T1000 (cell line): ENCODE data around the gene PPWD1.

Experiments
- DNase-seq: peaks from one replicate; lab custom pipeline; 2025; ENCODE audit warnings: mixed read lengths; lab: John Stamatoyannopoulos, UW

PPWD1 gene

DNA sequence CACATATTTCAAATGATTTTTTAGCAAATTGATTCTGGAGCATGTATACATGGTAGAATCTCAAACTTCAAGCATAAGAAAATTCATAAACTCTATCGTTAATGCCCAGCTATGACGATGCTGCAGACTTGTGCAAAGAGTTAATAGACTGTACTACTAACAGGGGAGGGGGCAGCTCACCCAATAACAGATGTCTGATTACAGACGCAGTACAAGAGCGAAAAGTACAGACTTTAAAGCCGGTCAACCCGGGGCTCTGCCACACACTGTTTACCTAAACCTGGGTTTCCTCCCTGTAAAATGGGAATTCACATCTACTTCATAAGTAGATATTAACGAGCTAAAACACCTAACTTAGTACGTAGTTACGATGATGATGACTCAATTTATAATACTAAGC, 60.4 kb downstream of the PPWD1 start:
- DNase-seq = no peak

DNA sequence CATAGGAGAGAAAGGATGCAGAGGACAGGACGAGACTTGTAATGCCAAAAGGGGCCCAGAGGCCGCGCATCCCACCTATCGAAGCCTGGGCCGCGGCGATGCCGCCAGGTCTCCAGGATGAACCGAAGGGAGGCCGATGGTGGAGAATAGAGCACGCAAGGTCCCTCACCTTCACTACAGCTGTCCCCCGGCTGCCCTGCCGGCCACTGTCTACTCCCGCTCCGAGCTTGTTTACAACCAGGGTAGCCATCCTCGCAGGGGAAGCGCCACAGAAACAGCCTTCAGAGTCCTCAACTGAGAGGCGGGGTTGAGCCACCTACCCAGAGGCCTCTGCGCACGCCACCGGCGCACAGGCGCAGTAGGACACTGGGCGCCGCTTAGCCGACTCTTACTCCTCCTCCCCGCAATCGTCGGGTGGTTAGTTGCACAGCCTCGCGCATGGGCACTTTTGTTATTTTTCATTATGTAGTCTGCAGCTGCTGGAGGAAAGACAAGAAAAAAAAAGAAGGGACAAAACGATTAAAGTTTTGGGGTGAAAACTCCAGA, 61.0 kb downstream of the PPWD1 start, which contains the start of gene TRIM23:
TSS of gene TRIM23 (minus strand) at position 309 of the 546 bp plus-strand sequence. CDS start at position 250, 59 bp downstream.
- DNase-seq = peak; percentile 81

DNA sequence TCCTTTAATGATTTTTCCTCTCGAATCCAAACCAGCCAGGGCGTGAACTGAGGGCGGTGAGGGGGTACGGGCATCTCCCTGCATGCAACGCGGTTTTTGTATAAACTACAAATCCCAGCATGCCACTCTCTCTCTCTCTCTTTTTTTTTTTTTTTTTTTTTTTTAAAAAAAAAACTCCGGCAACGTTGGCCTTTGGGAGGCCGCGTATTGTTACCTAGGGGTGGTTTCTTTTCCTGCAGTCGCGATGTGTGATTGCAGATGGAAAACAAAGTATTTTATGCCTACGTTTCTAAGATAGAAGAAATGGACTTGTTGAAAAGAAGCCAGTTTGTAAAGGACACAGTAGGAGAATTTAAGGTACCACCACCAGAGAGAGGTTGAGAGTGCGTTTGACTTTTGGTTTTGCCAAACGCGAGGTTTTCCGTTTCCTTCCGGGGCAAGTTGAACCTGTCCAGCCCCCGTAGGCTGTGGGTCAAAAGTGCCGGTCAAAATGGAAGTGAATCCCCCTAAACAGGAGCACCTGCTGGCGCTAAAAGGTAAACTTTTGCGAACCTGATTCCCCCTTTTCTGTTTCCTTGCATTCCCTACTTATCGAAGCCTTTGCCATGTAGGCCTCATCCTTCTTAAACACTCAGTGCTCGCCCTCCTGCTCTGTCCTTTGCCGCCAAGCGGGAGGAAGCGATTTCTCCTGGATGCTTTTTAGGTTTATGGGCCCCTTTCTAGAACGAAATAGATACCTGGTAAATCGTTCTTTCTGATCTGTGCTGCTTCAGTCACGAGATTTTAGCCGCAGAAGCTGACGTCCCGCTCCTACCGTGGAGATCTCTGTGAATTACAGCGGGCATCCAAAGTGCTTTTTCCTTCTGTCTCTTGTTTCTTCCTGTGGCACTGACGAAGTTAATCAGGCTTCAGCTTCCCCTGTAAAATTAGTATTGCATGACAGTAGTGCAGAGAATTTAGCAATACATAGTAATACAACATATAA, 61.8 kb downstream of the PPWD1 start, which contains the start of the genes SHLD3 and TRAPPC13:
TSS of gene SHLD3 (plus strand) at position 457 of the 985 bp plus-strand sequence. CDS start 4,561 bp downstream, outside the sequence.
TSS of gene TRAPPC13 (plus strand) at position 457 of the 985 bp plus-strand sequence. CDS start at position 491, 34 bp downstream.
- peak; percentile 38 for DNase-seq

- no peak for DNase-seq
These were observed 62.6 kb downstream of the PPWD1 start for GRCh38 chr5:65625743-65626142.

DNA sequence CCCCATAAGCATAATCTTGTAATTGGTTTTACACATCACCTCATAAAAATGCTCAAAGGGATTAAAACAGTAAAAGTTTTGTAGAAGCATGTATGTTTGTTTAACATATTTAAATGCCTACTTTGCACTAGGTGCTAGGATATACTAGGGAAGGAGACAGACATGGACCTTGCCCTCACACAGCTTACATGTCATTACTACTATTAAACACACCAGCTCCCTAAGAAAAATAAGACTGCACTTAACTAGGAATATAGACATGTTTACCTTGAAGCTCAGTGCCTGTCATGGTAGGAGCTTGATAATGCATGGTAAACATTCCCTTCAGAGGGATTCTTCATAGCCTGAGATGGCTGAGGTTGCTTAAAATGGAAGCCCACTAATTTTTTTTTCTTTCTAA, 67.9 kb downstream of the PPWD1 start:
- no peak for DNase-seq
